Central memory CD8-positive, alpha-beta T cell (primary cell): Measurements from ENCODE around the gene DNAJC1.

ENCODE experiments used
- ATAC-seq: fragments of 150-1000 bp; cut with Tn5 transposase; replicated peaks from 2 replicates; pipeline ENCODE4 v1.10.0; 2022; ENCODE audit warnings: mild to moderate bottlenecking, moderate FRiP score, moderate number of reproducible peaks; ENCODE audit not compliant: poor library complexity, severe bottlenecking; ENCODE audit errors: extremely low read depth
- DNase-seq, 2 donors: peaks; one replicate each; pipeline ENCODE4 v3.0.0; 2021; ENCODE audit warnings: low spot score in 2 of 2
- H3K27ac Mint-ChIP-seq: one replicate; pipeline ENCODE4 v1.8.0; 2022; ENCODE audit warnings: low read depth, mild to moderate bottlenecking, moderate library complexity, mixed read lengths
- H3K27me3 Mint-ChIP-seq: one replicate; pipeline ENCODE4 v1.8.0; 2022; ENCODE audit warnings: mixed read lengths
- H3K36me3 Mint-ChIP-seq: one replicate; pipeline ENCODE4 v1.8.0; 2022; ENCODE audit warnings: mild to moderate bottlenecking, moderate library complexity, mixed read lengths; ENCODE audit not compliant: insufficient read depth
- H3K4me1 Mint-ChIP-seq: one replicate; pipeline ENCODE4 v1.8.0; 2022; ENCODE audit warnings: mixed read lengths
- H3K4me3 Mint-ChIP-seq: one replicate; pipeline ENCODE4 v1.8.0; 2022; ENCODE audit warnings: mild to moderate bottlenecking, moderate library complexity, mixed read lengths
- H3K9me3 Mint-ChIP-seq: one replicate; pipeline ENCODE4 v1.8.0; 2022; ENCODE audit warnings: mixed read lengths

DNAJC1 gene

GRCh38 chr10:21943633-21944265, 59.8 kb downstream of the DNAJC1 start:
- Mint-ChIP-seq H3K4me3 (no peak overlapping the region), H3K36me3 (no peaks in the 10 kb centered on the region), H3K27me3 (no peaks in the 10 kb centered on the region), H3K4me1 (peaks cover 45% of the 10 kb centered on the region), H3K27ac (no peak overlapping the region), H3K9me3 (no peaks in the 10 kb centered on the region)
- DNase-seq (no peak), ATAC-seq (no peak)

GRCh38 chr10:21935439-21936023, 68.0 kb downstream of the DNAJC1 start:
- Mint-ChIP-seq H3K27me3 (no peaks in the 10 kb centered on the region), H3K4me3 (no peak overlapping the region), H3K9me3 (peaks cover 6% of the 10 kb centered on the region), H3K4me1 (peaks cover 42% of the 10 kb centered on the region), H3K27ac (no peak overlapping the region), H3K36me3 (peaks cover 3% of the 10 kb centered on the region)
- no peak for DNase-seq
- ATAC-seq = no peak

GRCh38 chr10:21934307-21934706, 69.2 kb downstream of the DNAJC1 start:
- H3K27ac Mint-ChIP-seq = no peak overlapping the region
- no peak overlapping the region for H3K4me3 Mint-ChIP-seq
- no peaks in the 10 kb centered on the region for H3K27me3 Mint-ChIP-seq
- peaks cover 3% of the 10 kb centered on the region for H3K36me3 Mint-ChIP-seq
- DNase-seq = no peak
- peaks cover 6% of the 10 kb centered on the region for H3K9me3 Mint-ChIP-seq
- ATAC-seq = no peak
- H3K4me1 Mint-ChIP-seq = peaks cover 36% of the 10 kb centered on the region

- H3K9me3 Mint-ChIP-seq = no peaks in the 10 kb centered on the region
- H3K27me3 Mint-ChIP-seq = no peaks in the 10 kb centered on the region
- DNase-seq = no peak
- H3K4me1 Mint-ChIP-seq = peaks cover 34% of the 10 kb centered on the region
- no peak overlapping the region for H3K4me3 Mint-ChIP-seq
- peaks cover 3% of the 10 kb centered on the region for H3K36me3 Mint-ChIP-seq
- no peak overlapping the region for H3K27ac Mint-ChIP-seq
- no peak for ATAC-seq
Measured at GRCh38 chr10:21929070-21929469, 74.5 kb downstream of the DNAJC1 start.

DNA sequence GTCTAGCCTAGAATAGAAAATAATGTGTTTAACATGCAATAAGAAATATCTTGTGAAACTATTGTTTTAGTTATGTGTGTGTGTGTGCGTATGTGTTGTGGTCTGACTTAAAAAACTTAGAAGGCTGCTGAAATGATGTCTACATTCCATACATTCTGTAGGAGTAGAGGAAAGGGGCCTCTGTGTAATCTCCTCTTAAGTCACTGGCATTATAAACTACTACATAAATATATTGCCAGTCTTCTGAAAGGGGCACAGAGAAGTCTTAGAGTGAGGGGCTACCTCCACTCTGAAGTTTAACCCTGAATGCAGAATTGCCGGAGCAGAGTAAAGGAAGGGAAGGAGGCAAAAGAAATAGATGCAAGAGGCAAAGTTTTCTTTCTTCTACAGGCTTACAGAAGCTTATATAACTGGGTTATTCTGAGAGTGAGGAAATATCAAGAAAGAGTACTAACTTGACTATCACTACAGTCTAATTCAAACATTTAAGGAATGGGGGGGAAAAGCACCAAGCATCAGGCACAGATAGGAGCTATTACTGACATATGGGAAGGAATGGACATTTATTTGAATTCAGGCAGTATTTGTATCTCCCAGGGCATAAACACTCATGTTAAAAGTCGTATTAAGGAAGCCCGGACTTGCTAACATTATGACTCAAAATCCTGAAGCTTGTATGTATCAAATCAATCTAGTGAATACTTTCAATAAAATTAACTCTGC, 75.7 kb downstream of the DNAJC1 start:
- Mint-ChIP-seq H3K4me3 (no peak overlapping the region), H3K9me3 (no peaks in the 10 kb centered on the region), H3K4me1 (peaks cover 34% of the 10 kb centered on the region), H3K36me3 (peaks cover 3% of the 10 kb centered on the region), H3K27me3 (no peaks in the 10 kb centered on the region), H3K27ac (no peak overlapping the region)
- DNase-seq = no peak
- no peak for ATAC-seq

- DNase-seq = no peak
- H3K9me3 Mint-ChIP-seq = no peaks in the 10 kb centered on the region
- H3K27me3 Mint-ChIP-seq = no peaks in the 10 kb centered on the region
- no peak for ATAC-seq
- no peak overlapping the region for H3K4me3 Mint-ChIP-seq
- no peak overlapping the region for H3K27ac Mint-ChIP-seq
- peaks cover 29% of the 10 kb centered on the region for H3K4me1 Mint-ChIP-seq
- H3K36me3 Mint-ChIP-seq = peaks cover 3% of the 10 kb centered on the region
Measured at GRCh38 chr10:21926949-21927348, 76.6 kb downstream of the DNAJC1 start.

DNA sequence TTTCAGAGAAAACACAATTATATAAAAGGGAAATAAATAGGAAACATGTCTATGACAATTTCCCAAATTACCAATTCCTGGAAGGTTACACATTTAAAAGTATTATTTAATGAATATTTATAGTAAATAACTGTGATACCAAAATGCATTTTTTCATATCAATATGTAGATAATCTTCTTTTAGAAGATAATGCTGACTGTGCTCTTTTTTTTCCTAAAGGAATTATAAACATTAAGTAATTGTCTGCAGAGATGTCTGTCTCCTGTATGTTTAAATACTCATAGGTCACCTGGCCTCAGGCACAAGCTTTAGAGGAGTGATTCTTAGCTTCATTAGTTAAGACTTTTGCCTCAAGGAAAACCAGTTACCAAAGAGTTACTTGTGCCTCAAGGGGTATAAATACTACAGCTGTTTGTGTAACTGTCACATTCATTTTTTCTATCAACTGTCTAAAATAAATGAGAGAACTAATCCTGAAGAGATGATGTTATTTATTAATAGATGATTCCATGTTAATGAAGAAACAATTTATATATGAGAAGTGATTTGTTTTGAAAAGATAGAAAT, 77.1 kb downstream of the DNAJC1 start:
- Mint-ChIP-seq H3K27me3 (no peaks in the 10 kb centered on the region), H3K27ac (no peak overlapping the region), H3K4me3 (no peak overlapping the region), H3K4me1 (peaks cover 24% of the 10 kb centered on the region), H3K36me3 (peaks cover 3% of the 10 kb centered on the region), H3K9me3 (no peaks in the 10 kb centered on the region)
- no peak for ATAC-seq
- no peak for DNase-seq

GRCh38 chr10:21925851-21926250, 77.7 kb downstream of the DNAJC1 start:
- H3K27me3 Mint-ChIP-seq = no peaks in the 10 kb centered on the region
- no peaks in the 10 kb centered on the region for H3K9me3 Mint-ChIP-seq
- H3K4me1 Mint-ChIP-seq = peaks cover 19% of the 10 kb centered on the region
- DNase-seq (no peak), ATAC-seq (no peak)
- H3K27ac Mint-ChIP-seq = no peak overlapping the region
- no peak overlapping the region for H3K4me3 Mint-ChIP-seq
- peaks cover 2% of the 10 kb centered on the region for H3K36me3 Mint-ChIP-seq

- Mint-ChIP-seq H3K27me3 (no peaks in the 10 kb centered on the region), H3K27ac (no peak overlapping the region), H3K36me3 (peaks cover 5% of the 10 kb centered on the region), H3K4me3 (no peak overlapping the region), H3K4me1 (peaks cover 19% of the 10 kb centered on the region), H3K9me3 (no peaks in the 10 kb centered on the region)
- no peak for ATAC-seq
- no peak for DNase-seq
Measured at GRCh38 chr10:21924511-21924910, 79.0 kb downstream of the DNAJC1 start.

DNA sequence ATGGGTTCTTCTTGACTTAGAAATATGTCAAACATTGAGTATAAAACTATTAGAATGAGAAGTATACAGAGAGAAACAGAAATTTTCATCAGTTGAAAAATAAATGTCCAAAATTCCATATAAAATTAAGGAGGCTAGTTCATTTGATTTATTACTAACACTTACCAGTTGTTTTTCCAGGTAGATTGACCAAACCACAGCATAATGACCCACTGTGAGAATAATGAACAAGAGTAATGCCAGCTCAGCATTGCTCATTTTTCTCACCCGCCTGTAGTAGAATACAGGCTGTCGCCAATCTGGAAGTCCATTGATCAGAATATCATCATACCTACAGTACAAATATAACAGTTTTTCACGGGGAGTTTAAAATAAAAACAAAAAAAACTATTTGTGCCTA, 82.9 kb downstream of the DNAJC1 start:
- ATAC-seq = no peak
- H3K4me3 Mint-ChIP-seq = no peak overlapping the region
- no peak for DNase-seq
- peaks cover 3% of the 10 kb centered on the region for H3K36me3 Mint-ChIP-seq
- H3K27me3 Mint-ChIP-seq = no peaks in the 10 kb centered on the region
- H3K9me3 Mint-ChIP-seq = no peaks in the 10 kb centered on the region
- H3K27ac Mint-ChIP-seq = no peak overlapping the region
- peaks cover 10% of the 10 kb centered on the region for H3K4me1 Mint-ChIP-seq

- ATAC-seq (no peak), DNase-seq (no peak)
- Mint-ChIP-seq H3K27me3 (no peaks in the 10 kb centered on the region), H3K4me1 (peaks cover 3% of the 10 kb centered on the region), H3K36me3 (peaks cover 3% of the 10 kb centered on the region), H3K9me3 (no peaks in the 10 kb centered on the region), H3K4me3 (no peak overlapping the region), H3K27ac (no peak overlapping the region)
Measured at GRCh38 chr10:21919906-21920305, 83.6 kb downstream of the DNAJC1 start.

- no peaks in the 10 kb centered on the region for H3K27me3 Mint-ChIP-seq
- H3K36me3 Mint-ChIP-seq = peaks cover 5% of the 10 kb centered on the region
- no peak for ATAC-seq
Measured at GRCh38 chr10:21919117-21919516, 84.4 kb downstream of the DNAJC1 start.

GRCh38 chr10:21912625-21913024, 90.9 kb downstream of the DNAJC1 start:
- H3K4me3 Mint-ChIP-seq = no peak overlapping the region
- H3K27me3 Mint-ChIP-seq = no peaks in the 10 kb centered on the region
- H3K36me3 Mint-ChIP-seq = peaks cover 6% of the 10 kb centered on the region
- no peaks in the 10 kb centered on the region for H3K9me3 Mint-ChIP-seq
- peak overlapping the region; percentile 19 for H3K27ac Mint-ChIP-seq
- no peak for ATAC-seq
- H3K4me1 Mint-ChIP-seq = peaks cover 12% of the 10 kb centered on the region
- DNase-seq = no peak

More at GRCh38 chr10:21919117-21919516, 84.4 kb downstream of the DNAJC1 start:
- Mint-ChIP-seq H3K9me3 (no peaks in the 10 kb centered on the region), H3K4me3 (no peak overlapping the region), H3K27ac (no peak overlapping the region), H3K4me1 (no peaks in the 10 kb centered on the region)
- DNase-seq = no peak
